IMR-90 (cell line): ENCODE results near the gene DNAJC6. TPM values are rescaled to one million over a fixed set of nuclear protein-coding genes. Genes with fewer than 3 reads are reported as not detected.

Experiments
- ATAC-seq: fragments of 200-7000 bp; cut with Tn5 transposase; 2 replicates; pipeline ENCODE4 v1.9.1; 2020; ENCODE audit warnings: low read depth, mild to moderate bottlenecking, moderate library complexity
- BruUV-seq: library from RNA; stranded (reverse); fragments of 400-500 nt; replicated peaks from 2 replicates; lab custom pipeline; 2021; lab: Mats Ljungman, UMichigan
- CTCF ChIA-PET: fragments of 300-600 bp; formaldehyde crosslinking; extraction: SDS; loops from one replicate; lab custom pipeline; 2021; ENCODE audit warnings: antibody characterized with exemption; lab: Yijun Ruan, JAX
- POLR2A ChIA-PET: fragments of 300-600 bp; sonication (Branson Sonifier 250); formaldehyde crosslinking; loops from one replicate; lab custom pipeline; 2022; ENCODE audit warnings: antibody characterized with exemption; ENCODE audit not compliant: unreplicated experiment; lab: Charles Lee
- DNase-seq: peaks from one replicate; pipeline ENCODE4 v3.0.0; 2013
- H2AFZ ChIP-seq: replicated peaks from 2 replicates; pipeline ENCODE3; 2013; ENCODE audit warnings: low read length, mild to moderate bottlenecking; ENCODE audit not compliant: poor library complexity
- H2AK5ac ChIP-seq: 2 replicates; pipeline ENCODE4 v1.6.1; 2013; ENCODE audit warnings: low read depth, low read length, inconsistent platforms
- H2AK9ac ChIP-seq: replicated peaks from 2 replicates; pipeline ENCODE3; 2013; ENCODE audit warnings: mild to moderate bottlenecking, low read depth, low read length, moderate library complexity; ENCODE audit not compliant: poor library complexity
- H2BK120ac ChIP-seq: 2 replicates; pipeline ENCODE4 v1.6.1; 2013; ENCODE audit warnings: low read depth, low read length, inconsistent platforms
- H2BK15ac ChIP-seq: 3 replicates; pipeline ENCODE4 v1.6.1; 2013; ENCODE audit warnings: low read depth, low read length, inconsistent platforms
- H2BK20ac ChIP-seq: 2 replicates; pipeline ENCODE4 v1.6.1; 2013; ENCODE audit warnings: low read depth, mild to moderate bottlenecking, inconsistent platforms, low read length, moderate library complexity
- H2BK5ac ChIP-seq: 2 replicates; pipeline ENCODE4 v1.6.1; 2013; ENCODE audit warnings: mild to moderate bottlenecking, low read depth, low read length, inconsistent platforms; ENCODE audit not compliant: poor library complexity, severe bottlenecking
- H3K14ac ChIP-seq: replicated peaks from 2 replicates; pipeline ENCODE4 v1.6.1; 2013; ENCODE audit warnings: low read depth, low read length, inconsistent platforms
- H3K18ac ChIP-seq: 2 replicates; pipeline ENCODE4 v1.6.1; 2013; ENCODE audit warnings: low read depth, low read length, control low read depth
- H3K23ac ChIP-seq: 2 replicates; pipeline ENCODE4 v1.6.1; 2013; ENCODE audit warnings: low read depth, low read length, inconsistent platforms
- H3K27ac ChIP-seq: 2 replicates; pipeline ENCODE4 v1.5.1; 2013; ENCODE audit warnings: mild to moderate bottlenecking, control low read depth, low read length; ENCODE audit not compliant: insufficient read depth
- H3K27me3 ChIP-seq: 2 replicates; pipeline ENCODE4 v1.6.1; 2013; ENCODE audit warnings: low read length; ENCODE audit not compliant: control insufficient read depth, insufficient read depth
- H3K36me3 ChIP-seq: 2 replicates; pipeline ENCODE4 v1.6.1; 2013; ENCODE audit warnings: low read length, mixed read lengths; ENCODE audit not compliant: control insufficient read depth, insufficient read depth
- H3K4ac ChIP-seq: 2 replicates; pipeline ENCODE4 v1.6.1; 2013; ENCODE audit warnings: low read depth, low read length, inconsistent platforms
- H3K4me1 ChIP-seq: 2 replicates; pipeline ENCODE4 v1.6.1; 2013; ENCODE audit warnings: low read length, mixed read lengths; ENCODE audit not compliant: control insufficient read depth, insufficient read depth
- H3K4me2 ChIP-seq: 2 replicates; pipeline ENCODE4 v1.6.1; 2013; ENCODE audit warnings: low read depth, mild to moderate bottlenecking, control low read depth, low read length, moderate library complexity
- H3K4me3 ChIP-seq: 2 replicates; pipeline ENCODE4 v1.5.1; 2013; ENCODE audit warnings: low read depth, mild to moderate bottlenecking, control low read depth, low read length, moderate library complexity; ENCODE audit not compliant: insufficient read depth
- H3K56ac ChIP-seq: 2 replicates; pipeline ENCODE4 v1.6.1; 2013; ENCODE audit warnings: low read length, inconsistent platforms; ENCODE audit not compliant: insufficient read depth; ENCODE audit errors: extremely low read depth
- H3K79me1 ChIP-seq, 2 experiments: 2 replicates each; pipeline ENCODE4 v1.6.1; 2013; ENCODE audit warnings: low read length in 2 of 2, inconsistent platforms in 1 of 2, low read depth in 1 of 2
- H3K9ac ChIP-seq: 2 replicates; pipeline ENCODE4 v1.6.1; 2013; ENCODE audit warnings: low read depth, low read length, control low read depth
- H3K9me1 ChIP-seq: 2 replicates; pipeline ENCODE4 v1.6.1; 2013; ENCODE audit warnings: low read length, inconsistent platforms; ENCODE audit not compliant: insufficient read depth
- H3K9me3 ChIP-seq: 2 replicates; pipeline ENCODE4 v1.6.1; 2013; ENCODE audit warnings: low read length; ENCODE audit not compliant: control insufficient read depth, insufficient read depth
- H4K20me1 ChIP-seq: 2 replicates; pipeline ENCODE4 v1.6.1; 2013; ENCODE audit warnings: low read length, inconsistent platforms; ENCODE audit not compliant: insufficient read depth
- H4K5ac ChIP-seq: 2 replicates; pipeline ENCODE4 v1.6.1; 2013; ENCODE audit warnings: mild to moderate bottlenecking, low read depth, low read length, control low read depth
- H4K8ac ChIP-seq, 2 experiments: 2 replicates each; pipeline ENCODE4 v1.6.1; 2013; ENCODE audit warnings: low read depth in 2 of 2, low read length in 2 of 2, control low read depth in 1 of 2, inconsistent platforms in 1 of 2
- H4K91ac ChIP-seq: 2 replicates; pipeline ENCODE4 v1.6.1; 2013; ENCODE audit warnings: low read depth, low read length, inconsistent platforms; ENCODE audit not compliant: insufficient read depth
- BHLHE40 ChIP-seq: fragments of 150-350 bp; IDR thresholded peaks from 2 replicates; pipeline ENCODE4 v1.6.1; 2016; ENCODE audit warnings: mild to moderate bottlenecking, low read depth, low read length
- CEBPB ChIP-seq: IDR thresholded peaks from 2 replicates; pipeline ENCODE4 v1.6.1; 2012; ENCODE audit warnings: low read depth, low read length, improper control_type of control experiment
- CHD1 ChIP-seq: IDR thresholded peaks from 2 replicates; pipeline ENCODE4 v1.6.1; 2012; ENCODE audit warnings: low read depth, low read length, improper control_type of control experiment
- CTCF ChIP-seq: conservative IDR thresholded peaks from 2 replicates; pipeline ENCODE4 v1.5.1; 2012; ENCODE audit warnings: mild to moderate bottlenecking, low read depth, low read length, improper control_type of control experiment
- ELK1 ChIP-seq: fragments of 150-350 bp; IDR thresholded peaks from 2 replicates; pipeline ENCODE4 v1.6.1; 2016; ENCODE audit warnings: low read depth, mild to moderate bottlenecking, low read length, moderate library complexity, borderline replicate concordance
- FOS ChIP-seq: fragments of 150-350 bp; IDR thresholded peaks from 2 replicates; pipeline ENCODE4 v1.6.1; 2016; ENCODE audit warnings: low read depth, low read length
- MAFK ChIP-seq: IDR thresholded peaks from 2 replicates; pipeline ENCODE4 v1.6.1; 2012; ENCODE audit warnings: low read depth, low read length, improper control_type of control experiment
- MAZ ChIP-seq: IDR thresholded peaks from 2 replicates; pipeline ENCODE4 v1.6.1; 2012; ENCODE audit warnings: low read depth, mild to moderate bottlenecking, low read length, improper control_type of control experiment, moderate library complexity, borderline replicate concordance
- MXI1 ChIP-seq: IDR thresholded peaks from 2 replicates; pipeline ENCODE4 v1.6.1; 2012; ENCODE audit warnings: low read depth, mild to moderate bottlenecking, low read length, moderate library complexity, borderline replicate concordance
- POLR2A ChIP-seq: IDR thresholded peaks from 2 replicates; pipeline ENCODE4 v1.6.1; 2012; ENCODE audit warnings: mild to moderate bottlenecking, low read depth, low read length
- RAD21 ChIP-seq: IDR thresholded peaks from 2 replicates; pipeline ENCODE4 v1.6.1; 2012; ENCODE audit warnings: low read length, improper control_type of control experiment
- RCOR1 ChIP-seq: IDR thresholded peaks from 2 replicates; pipeline ENCODE4 v1.6.1; 2012; ENCODE audit warnings: mild to moderate bottlenecking, low read length, improper control_type of control experiment; ENCODE audit not compliant: insufficient replicate concordance
- RFX5 ChIP-seq: IDR thresholded peaks from 2 replicates; pipeline ENCODE4 v1.8.0; 2012; ENCODE audit warnings: low read depth, mild to moderate bottlenecking, low read length, moderate library complexity
- SMC3 ChIP-seq: fragments of 150-350 bp; IDR thresholded peaks from 2 replicates; pipeline ENCODE4 v1.6.1; 2016; ENCODE audit warnings: low read depth, mild to moderate bottlenecking, antibody characterized with exemption, low read length, moderate library complexity
- USF2 ChIP-seq: fragments of 150-350 bp; IDR thresholded peaks from 2 replicates; pipeline ENCODE4 v1.6.1; 2017; ENCODE audit warnings: mild to moderate bottlenecking, antibody characterized with exemption, low read length, low read depth
- WGBS, 2 experiments: methylation state at CpG; one replicate each; pipeline versions ENCODE4 v1.1.5 to v1.1.7; 2013; ENCODE audit warnings: missing lambda C conversion rate in 2 of 2; ENCODE audit not compliant: insufficient read length in 1 of 2; ENCODE audit errors: extremely low coverage in 2 of 2; 5-methylcytosine and 5-hydroxymethylcytosine counted together
- dilution Hi-C: fragments of 300-500 bp; cut with HindIII; formaldehyde crosslinking; loops from one replicate; pipeline ENCODE4 v1.14.3; 2018; ENCODE audit warnings: low sequenced_read_pairs; ENCODE audit not compliant: unreplicated experiment
- in situ Hi-C: fragments of 300-500 bp; cut with MboI; formaldehyde crosslinking; loops from 3 replicates; pipeline ENCODE4 v1.14.3; 2019; ENCODE audit warnings: low sequenced_read_pairs, inconsistent platforms, mixed read lengths
- intact Hi-C: fragments of 100-400 bp; cut with micrococcal nuclease; formaldehyde crosslinking; loops from 2 replicates; pipeline ENCODE4 v1.10.0; 2022
- polyA plus RNA-seq, 3 experiments: library from polyadenylated mRNA; depleted of rRNA; stranded (reverse); fragments of >200 nt; gene quantifications; 2 replicates each; pipeline ENCODE4 v1.2.3, GENCODE V29; 2012; ENCODE audit warnings: low replicate concordance in 1 of 3
- total RNA-seq: library from RNA; depleted of rRNA; stranded (reverse); fragments of >200 nt; gene quantifications from 2 replicates; pipeline ENCODE4 v1.2.3, GENCODE V29; 2012

Gene DNAJC6
- total and polyA plus RNA-seq, 2 of the 4 experiments (the other 2 are of a cell fraction): 0.05 to 0.18 TPM

- Histone ChIP-seq H4K20me1 (no peaks in the 10 kb centered on the region), H2AK9ac (no peak overlapping the region), H3K14ac (no peak overlapping the region), H3K27ac (no peak overlapping the region), H3K4me3 (no peak overlapping the region), H3K27me3 (no peaks in the 10 kb centered on the region), H2BK120ac (no peak overlapping the region), H3K4me2 (no peak overlapping the region), H3K9me3 (no peaks in the 10 kb centered on the region), H4K91ac (no peak overlapping the region), H2BK5ac (no peak overlapping the region), H3K4ac (no peak overlapping the region), H3K36me3 (no peaks in the 10 kb centered on the region), H3K9ac (no peak overlapping the region), H4K8ac (no peak overlapping the region), H2BK15ac (no peak overlapping the region), H2BK20ac (no peak overlapping the region), H4K5ac (no peak overlapping the region), H3K18ac (no peak overlapping the region), H2AFZ (no peak overlapping the region), H3K79me1 (no peaks in the 10 kb centered on the region), H3K4me1 (peaks cover 8% of the 10 kb centered on the region), H3K56ac (no peak overlapping the region), H3K9me1 (0 out of 2 replicates have a peak, but pooled peaks cover 3% of the 10 kb centered on the region), H3K23ac (no peak overlapping the region), H2AK5ac (no peak overlapping the region)
- no peak for TF ChIP-seq RAD21
- no peak for TF ChIP-seq MAZ
- TF ChIP-seq CTCF: no peak
- TF ChIP-seq FOS: no peak
- TF ChIP-seq USF2: no peak
- TF ChIP-seq MAFK: no peak
- no peak for TF ChIP-seq POLR2A
- no peak for TF ChIP-seq MXI1
- TF ChIP-seq RFX5: no peak
- no peak for TF ChIP-seq BHLHE40
- TF ChIP-seq RCOR1: no peak
- TF ChIP-seq CHD1: no peak
- no peak for TF ChIP-seq ELK1
- TF ChIP-seq SMC3: no peak
- no peak for TF ChIP-seq CEBPB
- in situ Hi-C loops (no loop called here), intact Hi-C loops (no loop called here), dilution Hi-C loops (no loop called here)
- DNase-seq: no peak
- ChIA-PET CTCF (no interaction called here), POLR2A (no interaction called here)
- no peak for ATAC-seq
- WGBS, 2 experiments: no CpG with 5 or more reads among the region's 1 CpG
- BruUV-seq: no TSS peak
Measured at GRCh38 chr1:65442442-65442841, 133.1 kb downstream of the DNAJC6 start.
